Left ventricle myocardium inferior (tissue), 1 donor: ENCODE measurements around the gene TSPEAR. TPM values are rescaled to one million over a fixed set of nuclear protein-coding genes. Genes with fewer than 3 reads are reported as not detected.
"Not testable (repeated sequence)": the region's sequence is repeated elsewhere in the genome, so short reads cannot be mapped to it uniquely, and the experiment has no call there.

Experiments
- DNase-seq: peaks from one replicate; pipeline ENCODE4 v3.0.0-alpha.2; 2020
- H3K27ac ChIP-seq: fragments of 200-600 bp; replicated peaks from 2 replicates; pipeline ENCODE4 v1.8.0; 2021
- H3K27me3 ChIP-seq: fragments of 200-600 bp; 2 replicates; pipeline ENCODE4 v1.8.0; 2021; ENCODE audit warnings: low read depth
- H3K36me3 ChIP-seq: fragments of 200-600 bp; 2 replicates; pipeline ENCODE4 v1.8.0; 2021
- H3K4me1 ChIP-seq: fragments of 200-600 bp; 2 replicates; pipeline ENCODE4 v1.8.0; 2021
- H3K4me3 ChIP-seq: fragments of 200-600 bp; 2 replicates; pipeline ENCODE4 v1.8.0; 2021; ENCODE audit warnings: mild to moderate bottlenecking, moderate library complexity
- H3K9me3 ChIP-seq: fragments of 200-600 bp; replicated peaks from 2 replicates; pipeline ENCODE4 v1.8.0; 2021
- CTCF ChIP-seq: fragments of 200-600 bp; IDR thresholded peaks from 2 replicates; pipeline ENCODE4 v1.8.0; 2021; ENCODE audit warnings: antibody characterized with exemption, mild to moderate bottlenecking, borderline replicate concordance
- intact Hi-C: fragments of 100-400 bp; cut with micrococcal nuclease; formaldehyde crosslinking; loops from one replicate; pipeline ENCODE4 v1.11.0; 2022
- total RNA-seq: library from RNA; stranded (reverse); fragmentation: NEBNext Ultra II Directional; extraction: Animal tissue kit (Norgen Biotek cat#: 25700); gene quantifications from one replicate; pipeline ENCODE4 v1.2.1, GENCODE V29; 2021
- donor health status: DM: no; HTN: yes; CAD: no; lungs with severe emphysema.

The TSPEAR gene
- total RNA-seq, 1 donor from 2014 or later: 3.3 TPM

GRCh38 chr21:44480200-44481053, 230.9 kb downstream of the TSPEAR start:
- no peak for DNase-seq
- Histone ChIP-seq H3K4me3 (no peak overlapping the region), H3K9me3 (no peaks in the 10 kb centered on the region), H3K27me3 (peaks cover 31% of the 10 kb centered on the region), H3K36me3 (no peaks in the 10 kb centered on the region), H3K4me1 (peaks cover 11% of the 10 kb centered on the region), H3K27ac (no peak overlapping the region)
- TF ChIP-seq CTCF: no peak
- intact Hi-C loops: no loop called here

- H3K4me3 ChIP-seq, H3K36me3 ChIP-seq, H3K27ac ChIP-seq, H3K9me3 ChIP-seq, intact Hi-C loops, DNase-seq: not testable (repeated sequence)
- peak; percentile 73 for TF ChIP-seq CTCF
- H3K27me3 ChIP-seq: peaks cover 26% of the 10 kb centered on the region
- H3K4me1 ChIP-seq: peaks cover 11% of the 10 kb centered on the region
Observed at GRCh38 chr21:44479556-44480199, 231.7 kb downstream of the TSPEAR start.

- peaks cover 19% of the 10 kb centered on the region for H3K27me3 ChIP-seq
- H3K4me3 ChIP-seq: no peak overlapping the region
- peak overlapping the region; percentile 24 for H3K27ac ChIP-seq
- no peak for TF ChIP-seq CTCF
- no peak for DNase-seq
- no peaks in the 10 kb centered on the region for H3K9me3 ChIP-seq
- intact Hi-C loops: no loop called here
- H3K36me3 ChIP-seq: no peaks in the 10 kb centered on the region
- H3K4me1 ChIP-seq: peaks cover 11% of the 10 kb centered on the region
Observed at GRCh38 chr21:44478801-44479167, 232.6 kb downstream of the TSPEAR start.

- Histone ChIP-seq H3K27me3 (peaks cover 14% of the 10 kb centered on the region), H3K4me3 (no peak overlapping the region), H3K9me3 (no peaks in the 10 kb centered on the region), H3K36me3 (no peaks in the 10 kb centered on the region), H3K4me1 (peaks cover 11% of the 10 kb centered on the region), H3K27ac (peak overlapping the region; percentile 24)
- DNase-seq: no peak
- intact Hi-C loops: no loop called here
- TF ChIP-seq CTCF: no peak
Observed at GRCh38 chr21:44478124-44478800, 233.1 kb downstream of the TSPEAR start.

- Histone ChIP-seq H3K36me3 (no peaks in the 10 kb centered on the region), H3K9me3 (no peaks in the 10 kb centered on the region), H3K27me3 (peaks cover 8% of the 10 kb centered on the region), H3K27ac (no peak overlapping the region), H3K4me3 (no peak overlapping the region), H3K4me1 (peaks cover 11% of the 10 kb centered on the region)
- DNase-seq: no peak
- TF ChIP-seq CTCF: no peak
- intact Hi-C loops: no loop called here
Observed at GRCh38 chr21:44477712-44478111, 233.7 kb downstream of the TSPEAR start.
